Activated B cell treated with CpG ODN at 0.5 μM for 24 hours (primary cell): ENCODE data around the gene LILRB4. TPM values are rescaled to one million over a fixed set of nuclear protein-coding genes. Genes with fewer than 3 reads are reported as not detected.
"Not testable (repeated sequence)": the region's sequence is repeated elsewhere in the genome, so short reads cannot be mapped to it uniquely, and the experiment has no call there.

Experiments used
- ATAC-seq: fragments of 200-7000 bp; cut with Tn5 transposase; one replicate; pipeline ENCODE4 v1.10.0; 2021; ENCODE audit warnings: low read depth, mild to moderate bottlenecking, moderate library complexity
- CTCF ChIA-PET: fragments of 350-600 bp; sonication (Branson Sonifier 250); formaldehyde crosslinking; loops from one replicate; lab custom pipeline; 2021; ENCODE audit warnings: antibody characterized with exemption; lab: Charles Lee
- POLR2A ChIA-PET: fragments of 350-600 bp; sonication (Branson Sonifier 250); formaldehyde crosslinking; loops from one replicate; lab custom pipeline; 2021; ENCODE audit warnings: antibody characterized with exemption; lab: Charles Lee
- DNase-seq: peaks from one replicate; pipeline ENCODE4 v3.0.0; 2022
- H3K27ac Mint-ChIP-seq: one replicate; pipeline ENCODE4 v1.8.0; 2020; ENCODE audit warnings: mixed read lengths
- H3K27me3 Mint-ChIP-seq: one replicate; pipeline ENCODE4 v1.8.0; 2021; ENCODE audit warnings: mixed read lengths
- H3K36me3 Mint-ChIP-seq: one replicate; pipeline ENCODE4 v1.8.0; 2021; ENCODE audit warnings: low read depth, mixed read lengths
- H3K4me1 Mint-ChIP-seq: one replicate; pipeline ENCODE4 v1.8.0; 2021; ENCODE audit warnings: mixed read lengths
- H3K4me3 Mint-ChIP-seq: one replicate; pipeline ENCODE4 v1.8.0; 2020; ENCODE audit warnings: mild to moderate bottlenecking, mixed read lengths
- H3K9me3 Mint-ChIP-seq: one replicate; pipeline ENCODE4 v1.8.0; 2020; ENCODE audit warnings: mixed read lengths
- intact Hi-C: fragments of 100-400 bp; cut with micrococcal nuclease; formaldehyde crosslinking; loops from one replicate; pipeline ENCODE4 v1.15.1; 2024
- total RNA-seq: library from RNA; stranded (reverse); gene quantifications from 2 replicates; pipeline ENCODE4 v1.2.3, GENCODE V29; 2022
- TF ChIP-seq, protein P1 (sequence below): fragments of 200-600 bp; IDR thresholded peaks from one replicate; pipeline ENCODE4 v1.8.0; 2022; ENCODE audit warnings: antibody characterized with exemption, mild to moderate bottlenecking

The LILRB4 gene
- total RNA-seq, 1 donor from 2014 or later: 1.4 TPM

DNA sequence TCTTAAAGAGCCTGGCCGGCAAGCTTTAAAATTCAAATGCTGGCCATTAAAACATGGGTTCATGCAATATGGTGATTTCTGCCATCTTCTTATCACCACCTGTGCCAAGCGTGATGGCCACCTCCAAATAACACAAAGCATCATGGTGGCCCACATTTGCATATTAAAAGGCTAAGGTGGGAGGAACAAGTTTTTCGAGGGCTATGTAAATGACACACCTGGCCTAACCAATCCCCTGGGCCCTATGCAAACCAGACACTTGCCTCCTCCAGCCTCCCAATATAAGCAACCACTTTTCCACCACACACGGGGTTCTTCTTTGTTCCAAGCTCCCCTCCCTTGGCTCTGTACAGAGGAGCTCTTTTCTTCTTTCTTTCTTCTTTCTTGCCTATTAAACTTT is 14.4 kb downstream of the LILRB4 start:
- Mint-ChIP-seq H3K27me3 (peaks cover 8% of the 10 kb centered on the region), H3K4me1 (no peaks in the 10 kb centered on the region), H3K9me3 (no peaks in the 10 kb centered on the region), H3K27ac (no peak overlapping the region), H3K4me3 (no peak overlapping the region), H3K36me3 (no peaks in the 10 kb centered on the region)
- ChIA-PET CTCF (interaction anchor here (1.0 to 10.2 kb wide), 5 partner anchors 24 to 200 kb away, joined by 4 to 114 read pairs (median 4); no protein-coding TSS in a partner anchor), POLR2A (no interaction called here)
- DNase-seq (no peak), ATAC-seq (no peak)
- intact Hi-C loops: no loop called here
- TF ChIP-seq, protein P1, sequence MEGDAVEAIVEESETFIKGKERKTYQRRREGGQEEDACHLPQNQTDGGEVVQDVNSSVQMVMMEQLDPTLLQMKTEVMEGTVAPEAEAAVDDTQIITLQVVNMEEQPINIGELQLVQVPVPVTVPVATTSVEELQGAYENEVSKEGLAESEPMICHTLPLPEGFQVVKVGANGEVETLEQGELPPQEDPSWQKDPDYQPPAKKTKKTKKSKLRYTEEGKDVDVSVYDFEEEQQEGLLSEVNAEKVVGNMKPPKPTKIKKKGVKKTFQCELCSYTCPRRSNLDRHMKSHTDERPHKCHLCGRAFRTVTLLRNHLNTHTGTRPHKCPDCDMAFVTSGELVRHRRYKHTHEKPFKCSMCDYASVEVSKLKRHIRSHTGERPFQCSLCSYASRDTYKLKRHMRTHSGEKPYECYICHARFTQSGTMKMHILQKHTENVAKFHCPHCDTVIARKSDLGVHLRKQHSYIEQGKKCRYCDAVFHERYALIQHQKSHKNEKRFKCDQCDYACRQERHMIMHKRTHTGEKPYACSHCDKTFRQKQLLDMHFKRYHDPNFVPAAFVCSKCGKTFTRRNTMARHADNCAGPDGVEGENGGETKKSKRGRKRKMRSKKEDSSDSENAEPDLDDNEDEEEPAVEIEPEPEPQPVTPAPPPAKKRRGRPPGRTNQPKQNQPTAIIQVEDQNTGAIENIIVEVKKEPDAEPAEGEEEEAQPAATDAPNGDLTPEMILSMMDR: no peak

DNA sequence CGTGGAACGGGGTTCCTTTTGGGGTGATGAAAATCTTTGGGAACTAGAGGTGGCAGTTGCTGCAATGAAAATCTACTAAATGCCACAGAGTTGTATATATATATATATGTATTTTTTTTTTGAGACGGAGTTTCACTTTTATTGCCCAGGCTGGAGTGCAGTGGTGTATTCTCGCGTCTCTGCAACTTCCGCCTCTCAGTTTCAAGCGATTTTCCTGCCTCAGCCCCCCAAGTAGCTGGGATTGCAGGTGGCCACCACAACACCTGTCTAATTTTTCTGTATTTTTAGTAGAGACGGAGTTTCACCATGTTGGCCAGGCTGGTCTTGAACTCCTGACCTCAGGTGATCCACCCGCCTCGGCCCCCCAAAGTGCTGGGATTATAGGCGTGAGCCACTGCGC is 18.8 kb downstream of the LILRB4 start:
- ATAC-seq, H3K4me1 Mint-ChIP-seq, DNase-seq, H3K4me3 Mint-ChIP-seq, H3K36me3 Mint-ChIP-seq, H3K9me3 Mint-ChIP-seq, H3K27ac Mint-ChIP-seq, POLR2A ChIA-PET, intact Hi-C loops: not testable (repeated sequence)
- H3K27me3 Mint-ChIP-seq: peaks cover 20% of the 10 kb centered on the region
- CTCF ChIA-PET: interaction anchor here (2.1 kb wide), 1 partner anchor 8 kb away, joined by 15 read pairs; no protein-coding TSS in a partner anchor

DNA sequence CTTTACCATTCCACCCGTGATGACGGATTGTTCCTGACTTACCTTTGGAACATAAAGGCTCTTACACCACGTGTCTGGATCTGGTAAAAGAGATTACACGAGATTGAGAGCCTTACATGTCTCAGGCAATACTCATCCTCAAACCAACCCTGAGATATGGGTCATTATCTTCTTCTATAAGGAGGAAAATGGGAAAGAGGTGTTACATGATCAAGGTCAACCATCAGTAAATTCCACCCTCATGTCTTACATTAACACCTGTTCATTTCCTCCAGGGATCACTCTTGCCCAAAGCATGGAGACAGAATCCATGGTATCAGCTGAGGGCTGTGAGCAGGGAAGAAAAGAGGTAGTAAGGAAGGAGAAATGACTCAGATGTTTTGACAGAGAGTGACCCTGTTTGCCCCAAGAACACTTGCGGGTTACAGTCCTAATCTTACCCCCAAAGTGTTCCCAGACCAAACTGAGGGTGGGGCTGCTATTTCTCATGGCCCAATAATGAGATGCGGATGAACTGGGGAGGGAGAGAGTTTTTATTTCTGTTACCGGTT is 19.6 kb downstream of the LILRB4 start:
- Mint-ChIP-seq H3K27ac (no peak overlapping the region), H3K36me3 (no peaks in the 10 kb centered on the region), H3K9me3 (no peaks in the 10 kb centered on the region), H3K4me1 (no peaks in the 10 kb centered on the region), H3K4me3 (no peak overlapping the region), H3K27me3 (peaks cover 20% of the 10 kb centered on the region)
- CTCF ChIA-PET: interaction anchor here (1.4 to 2.1 kb wide), 2 partner anchors 9 to 201 kb away, joined by 6 to 15 read pairs; no protein-coding TSS in a partner anchor
- POLR2A ChIA-PET: no interaction called here
- ATAC-seq: no peak
- intact Hi-C loops: no loop called here
- TF ChIP-seq, protein P1: no peak
- no peak for DNase-seq

DNA sequence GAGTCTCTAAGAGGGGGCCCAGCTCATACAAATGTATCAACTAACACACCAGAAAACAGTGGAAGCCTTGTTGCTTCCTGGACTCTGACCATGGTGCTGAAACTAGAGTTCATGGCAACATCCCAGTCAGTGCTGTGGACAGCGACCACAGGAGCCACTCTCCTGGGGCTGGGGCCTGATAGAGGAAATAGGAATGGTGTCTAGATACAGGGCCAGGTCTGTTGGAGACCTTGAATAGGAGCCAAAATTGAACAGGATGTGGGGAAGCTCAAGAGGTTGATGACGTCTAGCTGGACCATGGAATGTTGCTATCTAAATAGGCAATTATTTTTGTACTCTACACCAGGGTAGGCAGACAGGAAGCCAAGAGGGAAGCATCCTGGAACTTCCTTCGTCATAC is 21.7 kb downstream of the LILRB4 start:
- ChIA-PET CTCF (interaction anchor here (1.3 kb wide), 1 partner anchor 10 kb away, joined by 3 read pairs; no protein-coding TSS in a partner anchor), POLR2A (no interaction called here)
- H3K4me3 Mint-ChIP-seq: no peak overlapping the region
- no peaks in the 10 kb centered on the region for H3K4me1 Mint-ChIP-seq
- no peaks in the 10 kb centered on the region for H3K36me3 Mint-ChIP-seq
- H3K9me3 Mint-ChIP-seq: no peaks in the 10 kb centered on the region
- intact Hi-C loops: no loop called here
- no peak for ATAC-seq
- TF ChIP-seq, protein P1: no peak
- no peak for DNase-seq
- H3K27me3 Mint-ChIP-seq: peaks cover 26% of the 10 kb centered on the region
- H3K27ac Mint-ChIP-seq: no peak overlapping the region

DNA sequence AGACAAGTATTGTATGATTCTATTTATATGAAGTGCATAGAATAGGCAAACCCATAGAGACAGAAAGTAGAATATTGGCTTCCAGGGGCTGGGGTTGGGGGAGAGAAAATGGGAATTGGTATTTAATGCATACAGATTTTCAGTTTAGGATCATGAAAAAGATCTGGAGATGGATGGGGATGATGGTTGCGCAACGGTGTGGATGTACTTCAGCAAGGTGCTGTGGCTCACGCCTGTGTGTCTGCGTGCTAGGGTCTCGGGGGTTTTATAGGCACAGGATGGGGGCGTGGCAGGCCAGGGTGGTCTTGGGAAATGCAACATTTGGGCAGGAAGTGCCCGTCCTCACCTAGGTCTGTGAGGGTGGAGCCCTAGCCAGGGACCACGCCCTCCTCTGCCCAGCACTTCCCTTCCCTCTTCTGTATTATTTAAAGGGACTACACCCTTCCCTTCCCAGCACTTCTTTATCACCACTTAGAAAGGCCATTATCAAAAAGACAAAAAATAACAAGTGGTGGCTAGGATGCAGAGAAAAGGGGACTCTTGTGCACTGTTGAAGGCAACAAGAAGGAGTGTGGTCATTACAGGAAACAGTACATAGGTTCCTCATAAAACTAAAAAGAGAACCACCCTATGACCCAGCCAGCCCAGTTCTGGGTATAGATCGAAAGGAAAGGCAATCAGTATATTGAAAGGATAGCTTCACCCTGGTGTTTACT is 29.0 kb downstream of the LILRB4 start:
- ChIA-PET POLR2A (no interaction called here), CTCF (no interaction called here)
- no peak overlapping the region for H3K4me3 Mint-ChIP-seq
- peaks cover 3% of the 10 kb centered on the region for H3K4me1 Mint-ChIP-seq
- no peak for DNase-seq
- H3K36me3 Mint-ChIP-seq: no peaks in the 10 kb centered on the region
- intact Hi-C loops: no loop called here
- H3K9me3 Mint-ChIP-seq: peaks cover 6% of the 10 kb centered on the region
- TF ChIP-seq, protein P1: no peak
- H3K27me3 Mint-ChIP-seq: peaks cover 39% of the 10 kb centered on the region
- H3K27ac Mint-ChIP-seq: no peak overlapping the region
- no peak for ATAC-seq
